ENCODE measurements around the gene PLEKHA7.

GRCh38 chr11:17026487-17027082, 12.4 kb upstream of the PLEKHA7 start:
- TF ChIP-seq POLR2AphosphoS5 (IDR thresholded peaks at IDR 0.05; ENCODE audit: low read depth, low read length) (no peak), FOXP2 (optimal IDR thresholded peaks at IDR 0.05; ENCODE audit: borderline replicate concordance, extremely low read depth, extremely low read length, insufficient read depth) (no peak)

Measured in PFSK-1 (cell line).